ENCODE results near the gene SLCO2A1. TPM values are rescaled to one million over a fixed set of nuclear protein-coding genes. Genes with fewer than 3 reads are reported as not detected.

The SLCO2A1 gene
- total RNA-seq, 4 donors from 2014 or later = 7.8 to 12.0 (median 11.1) TPM

- TF ChIP-seq CTCF (IDR thresholded peaks at IDR 0.05) (no peak), EP300 (IDR thresholded peaks at IDR 0.05) (no peak), POLR2A (IDR thresholded peaks at IDR 0.05) (no peak), POLR2AphosphoS5 (IDR thresholded peaks at IDR 0.05) (no peak)
- WGBS, 2 donors (ENCODE audit: low coverage in 1 of 2) = 70 to 90% methylated on average over 2 to 4 of the region's 5 CpGs
- Histone ChIP-seq H3K9me3 (no peaks in the 10 kb centered on the region), H3K4me3 (no peak overlapping the region), H3K4me1 (peaks cover 0 to 9% (median 0%) of the 10 kb centered on the region in 3 donors), H3K27me3 (no peaks in the 10 kb centered on the region), H3K36me3 (no peaks in the 10 kb centered on the region), H3K27ac (no peak overlapping the region)
- ATAC-seq = no peak
Measured at GRCh38 chr3:133958071-133958805, 71.5 kb downstream of the SLCO2A1 start.

DNA sequence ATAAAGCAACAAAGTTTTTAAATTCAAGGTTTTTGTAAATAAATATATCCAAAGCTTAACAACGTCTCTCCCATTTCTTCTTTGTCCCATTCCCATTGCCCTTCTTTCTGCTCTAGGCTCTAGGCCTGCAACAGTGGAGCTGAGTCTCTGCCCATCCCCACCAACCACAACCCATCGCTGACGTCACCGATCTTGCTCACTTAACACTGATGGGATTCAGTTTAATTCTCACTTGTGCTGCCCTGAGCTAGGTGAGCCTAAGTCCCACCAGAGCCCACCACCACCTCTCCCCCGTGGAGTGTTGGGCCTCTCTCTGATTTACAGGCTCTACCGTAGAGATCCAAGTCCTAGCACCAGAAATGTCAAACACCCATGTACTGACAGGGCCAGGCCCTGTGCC, 72.7 kb downstream of the SLCO2A1 start:
- Histone ChIP-seq H3K36me3 (no peaks in the 10 kb centered on the region), H3K4me3 (no peak overlapping the region), H3K27me3 (no peaks in the 10 kb centered on the region), H3K4me1 (peaks cover 0 to 9% (median 0%) of the 10 kb centered on the region in 3 donors), H3K9me3 (peaks cover 0 to 4% (median 0%) of the 10 kb centered on the region in 3 donors), H3K27ac (no peak overlapping the region)
- 76 to 88% methylated on average over 4 to 6 of the region's 6 CpGs for WGBS, 2 donors (ENCODE audit: low coverage in 1 of 2)
- no peak for TF ChIP-seq POLR2AphosphoS5 (IDR thresholded peaks at IDR 0.05)
- TF ChIP-seq EP300 (IDR thresholded peaks at IDR 0.05) = no peak
- TF ChIP-seq POLR2A (IDR thresholded peaks at IDR 0.05) = no peak
- TF ChIP-seq CTCF (IDR thresholded peaks at IDR 0.05) = no peak
- no peak for ATAC-seq

GRCh38 chr3:133956353-133956752, 73.4 kb downstream of the SLCO2A1 start:
- ATAC-seq = no peak
- WGBS, 2 donors (ENCODE audit: low coverage in 1 of 2) = 17 to 23% methylated on average over 1 to 3 of the region's 6 CpGs
- no peak for TF ChIP-seq POLR2AphosphoS5 (IDR thresholded peaks at IDR 0.05)
- TF ChIP-seq CTCF (IDR thresholded peaks at IDR 0.05) = no peak
- no peak for TF ChIP-seq POLR2A (IDR thresholded peaks at IDR 0.05)
- no peak for TF ChIP-seq EP300 (IDR thresholded peaks at IDR 0.05)
- Histone ChIP-seq H3K27me3 (no peaks in the 10 kb centered on the region), H3K27ac (no peak overlapping the region), H3K9me3 (peaks cover 0 to 5% (median 0%) of the 10 kb centered on the region in 3 donors), H3K4me3 (no peak overlapping the region), H3K4me1 (peaks cover 0 to 9% (median 0%) of the 10 kb centered on the region in 3 donors), H3K36me3 (no peaks in the 10 kb centered on the region)

GRCh38 chr3:133955892-133956291, 73.8 kb downstream of the SLCO2A1 start:
- no peak for TF ChIP-seq POLR2A (IDR thresholded peaks at IDR 0.05)
- no peak for TF ChIP-seq CTCF (IDR thresholded peaks at IDR 0.05)
- no peak for TF ChIP-seq EP300 (IDR thresholded peaks at IDR 0.05)
- no peak for TF ChIP-seq POLR2AphosphoS5 (IDR thresholded peaks at IDR 0.05)
- no peak overlapping the region for H3K4me3 ChIP-seq
- no peak overlapping the region for H3K27ac ChIP-seq
- WGBS, 2 donors (ENCODE audit: low coverage in 1 of 2) = no CpG with 5 or more reads among the region's 10 CpGs
- no peak for ATAC-seq
- H3K27me3 ChIP-seq = no peaks in the 10 kb centered on the region
- peaks cover 0 to 9% (median 0%) of the 10 kb centered on the region in 3 donors for H3K4me1 ChIP-seq
- peaks cover 0 to 5% (median 0%) of the 10 kb centered on the region in 3 donors for H3K9me3 ChIP-seq
- H3K36me3 ChIP-seq = no peaks in the 10 kb centered on the region

All from gastroesophageal sphincter (tissue), 4 donors.